Measurements from ENCODE around the gene PRKCG. TPM values are rescaled to one million over a fixed set of nuclear protein-coding genes. Genes with fewer than 3 reads are reported as not detected.

Gene PRKCG
- total and polyA plus RNA-seq, 2 experiments from 2014 or later = not detected

DNA sequence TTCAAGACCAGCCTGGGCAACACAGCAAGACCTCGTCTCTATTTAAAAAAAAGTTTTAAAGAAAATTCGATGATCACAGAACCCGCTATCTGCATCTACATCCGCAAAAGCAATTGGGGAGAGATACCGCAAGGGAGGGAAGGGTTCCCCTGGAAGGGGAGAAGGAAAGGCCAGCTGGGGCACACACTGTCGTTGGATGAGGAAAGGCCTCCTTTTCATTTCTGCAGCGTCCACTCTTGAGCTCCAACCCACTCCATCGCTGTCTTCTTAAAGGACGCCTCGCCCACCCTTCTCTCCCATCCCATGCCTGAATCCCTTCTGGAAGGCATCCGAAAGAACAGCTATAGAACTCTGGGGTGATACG is 3.2 kb upstream of the PRKCG start:
- no peak for TF ChIP-seq EZH2 (IDR thresholded peaks at IDR 0.05; ENCODE audit: insufficient read depth, poor library complexity, severe bottlenecking)
- no peak for TF ChIP-seq EZH2phosphoT487 (IDR thresholded peaks at IDR 0.05; ENCODE audit: insufficient read depth, low read depth)
- DNase-seq = peak; percentile 42
- Histone ChIP-seq H3K4me3 (peak overlapping the region; percentile 80), H3K79me2 (ENCODE audit: insufficient read depth) (peaks cover 12% of the 10 kb centered on the region; the same call in 1 of the 2 replicates), H3K9ac (peak overlapping the region; percentile 61), H2AFZ (peak overlapping the region; percentile 89), H3K4me2 (ENCODE audit: unreplicated experiment) (peak overlapping the region; percentile 98), H3K36me3 (ENCODE audit: low read depth) (peaks cover 15% of the 10 kb centered on the region), H3F3A (ENCODE audit: insufficient read depth) (peaks cover 39% of the 10 kb centered on the region), H3K9me3 (ENCODE audit: low read depth) (no peaks in the 10 kb centered on the region), H3K27me3 (replicated peaks; ENCODE audit: insufficient read depth) (peaks cover 25% of the 10 kb centered on the region), H3K27ac (no peak overlapping the region), H4K20me1 (ENCODE audit: insufficient read depth) (0 out of 2 replicates have a peak, but pooled peaks cover 7% of the 10 kb centered on the region), H3K9me2 (ENCODE audit: insufficient read depth) (no peaks in the 10 kb centered on the region), H3K4me1 (ENCODE audit: insufficient read depth) (peaks cover 8% of the 10 kb centered on the region; the same call in 1 of the 2 replicates)
- in situ Hi-C loops (cut with MboI) = no loop called here
- 38 to 41% methylated on average over 12 of the region's 12 CpGs for WGBS, 2 experiments (ENCODE audit: low coverage in 1 of 2, low lambda C conversion rate in 2 of 2, missing lambda C conversion rate in 2 of 2)

DNA sequence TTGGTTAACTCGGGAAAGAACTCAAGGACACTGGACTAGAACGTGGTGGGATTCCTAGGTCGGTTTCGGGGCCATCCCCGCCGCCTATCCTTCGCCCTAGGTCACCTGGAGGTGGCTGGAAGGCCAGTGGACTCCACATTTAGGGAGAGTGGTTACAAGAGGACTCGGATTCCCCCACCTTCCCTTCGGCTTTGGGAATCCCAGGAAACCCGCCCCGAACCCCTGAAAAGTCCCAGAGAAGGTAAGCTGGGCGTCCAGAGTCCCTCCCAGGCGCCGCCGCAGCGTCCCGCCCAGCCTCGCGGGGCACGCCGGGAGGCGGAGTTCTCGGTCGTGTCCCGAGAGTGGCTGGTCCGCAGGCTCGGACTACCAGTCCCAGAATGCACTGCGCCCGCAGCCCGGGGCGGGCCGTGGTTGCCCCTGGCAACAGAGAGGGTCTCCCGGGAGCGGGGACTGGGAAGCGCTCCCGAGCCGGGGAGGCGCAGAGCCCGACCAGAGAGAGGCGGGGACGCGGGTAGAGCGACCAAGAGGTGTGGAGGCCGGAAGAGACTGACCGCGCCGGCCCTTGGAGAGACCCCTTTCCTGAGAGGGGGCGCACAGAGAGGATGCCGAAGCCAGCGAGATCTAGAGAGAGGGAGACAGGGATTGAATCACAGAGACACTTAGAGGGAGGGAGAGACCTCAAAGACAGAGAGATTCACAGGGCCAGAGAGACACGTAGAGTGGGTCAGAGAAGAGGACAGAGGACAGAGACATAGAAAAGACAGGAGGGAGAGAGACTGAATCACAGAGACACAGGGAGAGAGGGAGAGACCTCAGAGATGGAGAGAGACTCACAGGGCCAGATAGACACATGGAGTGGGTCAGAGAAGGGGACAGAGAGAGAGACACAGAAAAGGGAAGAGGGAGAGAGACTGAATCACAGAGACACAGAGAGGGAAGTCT is 2.6 kb upstream of the PRKCG start:
- Histone ChIP-seq H2AFZ (peak overlapping the region; percentile 89), H4K20me1 (ENCODE audit: insufficient read depth) (0 out of 2 replicates have a peak, but pooled peaks cover 6% of the 10 kb centered on the region), H3K9ac (peak overlapping the region; percentile 61), H3K4me3 (peak overlapping the region; percentile 80), H3K27me3 (replicated peaks; ENCODE audit: insufficient read depth) (peaks cover 31% of the 10 kb centered on the region), H3K9me3 (ENCODE audit: low read depth) (no peaks in the 10 kb centered on the region), H3K27ac (no peak overlapping the region), H3K79me2 (ENCODE audit: insufficient read depth) (0 out of 2 replicates have a peak, but pooled peaks cover 6% of the 10 kb centered on the region), H3K4me2 (ENCODE audit: unreplicated experiment) (peak overlapping the region; percentile 98), H3K9me2 (ENCODE audit: insufficient read depth) (no peaks in the 10 kb centered on the region), H3K4me1 (ENCODE audit: insufficient read depth) (peaks cover 8% of the 10 kb centered on the region; the same call in 1 of the 2 replicates), H3F3A (ENCODE audit: insufficient read depth) (peaks cover 33% of the 10 kb centered on the region), H3K36me3 (ENCODE audit: low read depth) (peaks cover 8% of the 10 kb centered on the region)
- TF ChIP-seq EZH2phosphoT487 (IDR thresholded peaks at IDR 0.05; ENCODE audit: insufficient read depth, low read depth) (no peak), EZH2 (IDR thresholded peaks at IDR 0.05; ENCODE audit: insufficient read depth, poor library complexity, severe bottlenecking) (no peak)
- 3 to 4% methylated on average over 49 of the region's 51 CpGs for WGBS, 2 experiments (ENCODE audit: low coverage in 1 of 2, low lambda C conversion rate in 2 of 2, missing lambda C conversion rate in 2 of 2)
- DNase-seq = peak; percentile 94
- in situ Hi-C loops (cut with MboI) = no loop called here

DNA sequence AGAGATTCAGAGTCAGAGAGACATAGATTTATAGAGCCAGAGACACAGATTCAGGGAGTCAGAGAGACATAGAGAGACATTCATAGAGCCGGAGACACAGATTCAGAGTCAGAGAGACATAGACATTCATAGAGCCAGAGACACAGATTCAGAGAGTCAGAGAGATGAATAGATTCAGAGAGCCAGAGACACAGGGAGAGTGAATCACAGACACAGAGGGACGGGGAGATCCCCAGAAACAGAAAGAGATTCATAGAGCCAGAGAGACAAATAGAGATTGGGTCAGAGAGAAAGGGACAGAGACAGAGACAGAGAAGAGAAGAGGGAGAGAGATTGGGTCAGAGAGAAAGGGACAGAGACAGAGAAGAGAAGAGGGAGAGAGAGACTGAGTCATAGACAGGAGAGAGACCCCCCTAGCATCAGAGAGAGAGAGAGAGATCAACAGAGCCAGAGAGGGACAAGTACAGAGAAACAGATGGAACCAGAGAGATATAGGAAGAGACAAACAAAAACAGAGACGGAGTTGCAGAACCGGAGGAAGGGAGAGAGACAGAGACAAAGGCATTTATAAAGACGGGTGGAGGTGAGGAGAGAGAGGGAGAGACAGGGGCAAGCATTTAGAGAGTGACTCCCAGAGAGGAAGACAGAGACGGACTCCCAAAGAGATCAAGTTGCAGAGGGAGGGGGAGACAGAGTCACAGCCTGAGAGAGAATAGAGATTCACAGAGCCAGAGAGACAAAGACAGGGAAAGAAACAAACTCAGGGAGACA is 1.1 kb upstream of the PRKCG start:
- H3K9me2 ChIP-seq (ENCODE audit: insufficient read depth) = no peaks in the 10 kb centered on the region
- no peaks in the 10 kb centered on the region for H3K9me3 ChIP-seq (ENCODE audit: low read depth)
- H3K4me3 ChIP-seq = peak overlapping the region; percentile 48
- peak overlapping the region; percentile 19; the same call in 1 of the 2 replicates for H3K9ac ChIP-seq
- H2AFZ ChIP-seq = peak overlapping the region; percentile 70
- peaks cover 46% of the 10 kb centered on the region for H3K27me3 ChIP-seq (replicated peaks; ENCODE audit: insufficient read depth)
- H4K20me1 ChIP-seq (ENCODE audit: insufficient read depth) = no peaks in the 10 kb centered on the region
- H3K79me2 ChIP-seq (ENCODE audit: insufficient read depth) = no peaks in the 10 kb centered on the region
- H3K27ac ChIP-seq = no peak overlapping the region
- in situ Hi-C loops (cut with MboI) = no loop called here
- H3K4me1 ChIP-seq (ENCODE audit: insufficient read depth) = peaks cover 8% of the 10 kb centered on the region; the same call in 1 of the 2 replicates
- peaks cover 21% of the 10 kb centered on the region for H3F3A ChIP-seq (ENCODE audit: insufficient read depth)
- DNase-seq = peak; percentile 44
- peaks cover under 1% of the 10 kb centered on the region; the same call in 1 of the 2 replicates for H3K36me3 ChIP-seq (ENCODE audit: low read depth)
- 2% methylated on average over 5 to 6 of the region's 6 CpGs for WGBS, 2 experiments (ENCODE audit: low coverage in 1 of 2, low lambda C conversion rate in 2 of 2, missing lambda C conversion rate in 2 of 2)
- TF ChIP-seq EZH2phosphoT487 (IDR thresholded peaks at IDR 0.05; ENCODE audit: insufficient read depth, low read depth) = no peak
- no peak for TF ChIP-seq EZH2 (IDR thresholded peaks at IDR 0.05; ENCODE audit: insufficient read depth, poor library complexity, severe bottlenecking)
- peak overlapping the region; percentile 73 for H3K4me2 ChIP-seq (ENCODE audit: unreplicated experiment)

Data from GM23248 (cell line).